ENCODE measurements around the gene HGD.

HGD gene

DNA sequence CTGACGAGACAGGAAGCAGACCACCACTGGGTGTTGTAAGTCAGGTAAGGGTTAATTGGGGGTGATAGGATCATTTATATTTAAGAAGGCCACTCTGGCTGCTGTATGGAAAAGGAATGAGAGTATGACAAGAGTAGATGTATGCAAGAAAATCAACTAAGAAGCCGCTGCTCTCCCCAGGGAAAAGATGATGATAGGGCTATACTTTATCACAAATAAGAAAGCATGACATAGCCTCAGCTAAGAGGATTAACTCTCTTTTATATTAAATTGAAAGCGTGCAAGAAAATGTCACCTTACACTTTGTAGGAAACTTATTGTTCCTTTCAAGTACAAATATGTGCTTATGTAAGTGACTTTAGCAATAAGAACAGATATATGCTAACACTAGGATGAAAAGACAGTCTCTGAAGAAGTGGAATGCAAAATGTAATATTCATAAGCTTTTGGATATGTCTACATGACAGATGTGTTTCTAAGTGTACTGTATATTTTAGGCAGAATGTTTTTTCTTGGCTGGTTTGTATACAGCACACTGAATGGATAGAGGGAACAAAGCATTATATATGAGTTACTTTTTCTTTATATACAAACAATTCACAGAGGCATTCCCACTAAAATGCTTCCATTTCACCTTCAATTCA is 94.6 kb downstream of the HGD start:
- no peak for DNase-seq (ENCODE audit: low read depth in 2 of 2)

Measured in stimulated activated CD4-positive, alpha-beta T cell treated with anti-CD3 and anti-CD28 coated beads, Interleukin-1b, Interleukin-23, amount 100 ng/mL, for 1 hour (primary cell).